Measurements from ENCODE around the gene PCDHAC2.

Gene PCDHAC2

DNA sequence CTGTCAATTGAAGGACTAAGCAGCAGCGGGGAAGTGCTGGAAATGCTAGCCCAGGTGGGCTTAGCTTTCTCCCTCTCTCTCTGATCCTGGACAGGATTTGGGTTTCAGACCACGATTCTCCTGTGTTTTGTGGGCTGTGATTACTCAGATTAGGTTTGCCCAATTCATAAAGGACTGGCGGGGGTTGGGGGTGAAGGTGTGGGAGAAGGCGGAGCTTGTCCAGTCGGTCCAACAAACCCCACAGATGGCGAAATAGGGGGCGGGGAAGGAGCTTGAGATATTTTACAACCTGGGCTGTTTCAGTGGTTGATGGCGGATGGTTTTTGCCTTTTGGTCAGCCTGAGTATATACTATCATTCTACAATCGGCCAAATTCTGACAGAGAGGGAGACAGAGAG, 35.2 kb downstream of the PCDHAC2 start:
- Histone ChIP-seq H3K4me3 (peak overlapping the region; percentile 61), H3K27ac (no peak overlapping the region)
- TF ChIP-seq, protein P1, sequence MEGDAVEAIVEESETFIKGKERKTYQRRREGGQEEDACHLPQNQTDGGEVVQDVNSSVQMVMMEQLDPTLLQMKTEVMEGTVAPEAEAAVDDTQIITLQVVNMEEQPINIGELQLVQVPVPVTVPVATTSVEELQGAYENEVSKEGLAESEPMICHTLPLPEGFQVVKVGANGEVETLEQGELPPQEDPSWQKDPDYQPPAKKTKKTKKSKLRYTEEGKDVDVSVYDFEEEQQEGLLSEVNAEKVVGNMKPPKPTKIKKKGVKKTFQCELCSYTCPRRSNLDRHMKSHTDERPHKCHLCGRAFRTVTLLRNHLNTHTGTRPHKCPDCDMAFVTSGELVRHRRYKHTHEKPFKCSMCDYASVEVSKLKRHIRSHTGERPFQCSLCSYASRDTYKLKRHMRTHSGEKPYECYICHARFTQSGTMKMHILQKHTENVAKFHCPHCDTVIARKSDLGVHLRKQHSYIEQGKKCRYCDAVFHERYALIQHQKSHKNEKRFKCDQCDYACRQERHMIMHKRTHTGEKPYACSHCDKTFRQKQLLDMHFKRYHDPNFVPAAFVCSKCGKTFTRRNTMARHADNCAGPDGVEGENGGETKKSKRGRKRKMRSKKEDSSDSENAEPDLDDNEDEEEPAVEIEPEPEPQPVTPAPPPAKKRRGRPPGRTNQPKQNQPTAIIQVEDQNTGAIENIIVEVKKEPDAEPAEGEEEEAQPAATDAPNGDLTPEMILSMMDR (IDR thresholded peaks at IDR 0.05): no peak
- DNase-seq (ENCODE audit: low spot score): no peak

GRCh38 chr5:141001844-141002604, 35.7 kb downstream of the PCDHAC2 start:
- DNase-seq (ENCODE audit: low spot score): no peak
- TF ChIP-seq, protein P1 (IDR thresholded peaks at IDR 0.05): no peak
- H3K27ac ChIP-seq: no peak overlapping the region
- H3K4me3 ChIP-seq: peak overlapping the region; percentile 61

- Histone ChIP-seq H3K4me3 (no peak overlapping the region), H3K27ac (no peak overlapping the region)
- TF ChIP-seq, protein P1 (IDR thresholded peaks at IDR 0.05): no peak
- DNase-seq (ENCODE audit: low spot score): no peak
Observed at GRCh38 chr5:141002605-141002965, 36.3 kb downstream of the PCDHAC2 start.

- DNase-seq (ENCODE audit: low spot score): no peak
- TF ChIP-seq, protein P1 (IDR thresholded peaks at IDR 0.05): no peak
- no peak overlapping the region for H3K4me3 ChIP-seq
- H3K27ac ChIP-seq: no peak overlapping the region
Observed at GRCh38 chr5:141003031-141003430, 36.8 kb downstream of the PCDHAC2 start.

DNA sequence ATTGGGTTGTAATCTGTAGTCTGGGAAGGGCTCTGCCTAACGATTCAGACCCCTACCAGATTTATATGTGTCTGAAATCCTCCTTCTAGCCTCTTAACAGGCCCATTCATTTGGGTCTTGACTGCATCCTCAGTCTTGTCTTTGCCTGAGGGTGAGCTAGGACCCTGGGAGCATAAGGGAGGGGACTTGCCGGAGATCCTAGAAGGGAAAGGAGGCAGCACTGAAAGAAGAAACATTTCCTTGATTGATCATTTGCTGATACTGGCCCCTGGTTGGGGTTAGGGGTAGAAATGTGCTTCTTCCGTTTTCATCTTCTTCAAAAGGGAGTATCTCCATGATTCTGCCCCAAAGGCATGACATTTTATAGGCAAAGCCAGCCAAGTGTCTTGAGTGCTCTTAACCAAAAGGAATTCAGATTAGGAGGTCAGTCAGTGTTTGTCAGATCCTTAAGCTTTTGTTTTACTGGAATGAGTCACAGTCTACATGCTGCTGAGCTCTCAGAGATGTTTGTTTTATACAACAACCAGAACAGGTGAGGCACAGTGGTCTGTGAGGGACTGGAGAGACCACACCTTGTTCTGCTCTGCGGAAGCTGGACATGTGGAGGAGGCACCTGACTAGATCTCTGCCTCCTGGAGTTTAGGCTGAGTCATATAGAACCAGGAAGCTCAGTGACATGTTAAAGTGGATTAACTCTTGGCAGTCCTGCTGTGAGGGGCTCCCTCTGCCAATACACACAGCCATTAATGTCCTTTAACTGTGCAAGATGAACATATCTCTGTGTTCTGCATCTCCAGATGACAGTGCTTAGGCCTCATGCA, 37.7 kb downstream of the PCDHAC2 start:
- Histone ChIP-seq H3K4me3 (no peak overlapping the region), H3K27ac (no peak overlapping the region)
- DNase-seq (ENCODE audit: low spot score): no peak
- TF ChIP-seq, protein P1 (IDR thresholded peaks at IDR 0.05): no peak

DNA sequence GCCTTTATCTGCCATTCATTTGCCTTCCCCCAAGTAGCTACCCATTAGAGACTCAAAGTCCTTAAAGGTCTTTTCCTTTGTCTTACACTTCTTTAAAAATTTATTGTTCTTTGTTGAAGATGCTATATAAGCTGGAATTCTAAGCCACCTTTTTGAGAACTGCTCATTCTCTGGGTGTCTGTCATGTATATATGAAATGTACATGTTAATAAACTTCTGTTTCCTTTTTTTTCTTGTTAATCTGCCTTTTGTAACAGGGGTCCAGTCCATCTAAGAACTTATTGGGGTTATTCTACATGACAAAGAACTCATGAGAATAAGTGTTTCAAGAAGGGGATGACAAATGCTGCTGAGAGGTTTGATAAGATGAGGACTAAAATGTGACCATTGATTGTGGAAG, 41.5 kb downstream of the PCDHAC2 start:
- no peak overlapping the region for H3K4me3 ChIP-seq
- no peak for DNase-seq (ENCODE audit: low spot score)
- TF ChIP-seq, protein P1 (IDR thresholded peaks at IDR 0.05): no peak
- no peak overlapping the region for H3K27ac ChIP-seq
